H54 (cell line): ENCODE results near the gene SORCS2.

Experiments used
- DNase-seq: peaks from one replicate; pipeline ENCODE4 v3.0.0; 2011; ENCODE audit warnings: low spot score, mixed read lengths; ENCODE audit not compliant: insufficient read length
- FAIRE-seq: peaks from 3 replicates; lab custom pipeline; 2011; peaks lifted over from hg19 to GRCh38; lab: Jason Lieb, UNC
- POLR2A ChIP-seq: IDR thresholded peaks from 2 replicates; pipeline ENCODE4 v1.6.1; 2011; ENCODE audit warnings: low read depth, mild to moderate bottlenecking, low read length

Gene SORCS2

DNA sequence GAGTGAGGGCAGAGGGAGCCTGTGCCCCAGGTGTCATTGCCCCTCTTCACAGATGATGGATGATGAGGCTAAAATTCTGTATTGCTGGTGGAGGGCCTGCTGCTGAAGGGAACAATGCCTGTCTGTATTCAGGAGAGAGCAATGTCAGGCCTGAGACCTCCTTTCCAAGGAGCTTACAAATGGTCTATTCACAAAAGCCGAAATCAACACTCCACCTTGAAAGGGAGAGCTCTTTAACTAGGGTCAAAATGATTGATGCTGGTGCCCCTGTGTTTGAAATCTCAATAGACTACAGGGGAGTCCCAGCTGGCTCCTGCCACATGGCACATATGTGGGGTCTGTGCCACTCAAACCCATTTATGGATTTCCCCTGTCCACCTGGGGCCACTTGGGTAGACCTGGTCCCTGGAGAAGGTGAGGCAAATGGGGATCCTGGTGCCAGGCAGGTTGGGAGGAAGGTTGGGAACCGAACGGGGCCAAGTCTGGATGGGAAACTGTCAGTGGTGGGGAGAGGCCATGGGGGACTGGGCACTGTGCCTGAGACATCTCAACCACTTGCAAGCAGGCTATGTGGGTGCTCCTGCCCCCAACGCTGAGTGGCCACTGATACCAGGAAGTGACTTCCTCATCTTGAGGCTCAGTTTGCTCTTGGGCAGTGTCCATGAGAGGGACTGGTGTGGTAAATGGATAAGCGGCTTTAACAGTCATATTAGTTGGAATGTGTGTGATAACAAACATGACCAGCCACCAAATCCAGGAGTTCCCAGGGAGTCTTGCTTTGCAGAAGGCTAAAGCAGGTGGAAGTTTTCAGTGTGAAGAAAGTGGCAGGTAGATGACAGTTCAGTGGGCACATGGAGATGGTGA lies 466.2 kb downstream of the SORCS2 start:
- no peak for TF ChIP-seq POLR2A
- no peak for FAIRE-seq
- no peak for DNase-seq

DNA sequence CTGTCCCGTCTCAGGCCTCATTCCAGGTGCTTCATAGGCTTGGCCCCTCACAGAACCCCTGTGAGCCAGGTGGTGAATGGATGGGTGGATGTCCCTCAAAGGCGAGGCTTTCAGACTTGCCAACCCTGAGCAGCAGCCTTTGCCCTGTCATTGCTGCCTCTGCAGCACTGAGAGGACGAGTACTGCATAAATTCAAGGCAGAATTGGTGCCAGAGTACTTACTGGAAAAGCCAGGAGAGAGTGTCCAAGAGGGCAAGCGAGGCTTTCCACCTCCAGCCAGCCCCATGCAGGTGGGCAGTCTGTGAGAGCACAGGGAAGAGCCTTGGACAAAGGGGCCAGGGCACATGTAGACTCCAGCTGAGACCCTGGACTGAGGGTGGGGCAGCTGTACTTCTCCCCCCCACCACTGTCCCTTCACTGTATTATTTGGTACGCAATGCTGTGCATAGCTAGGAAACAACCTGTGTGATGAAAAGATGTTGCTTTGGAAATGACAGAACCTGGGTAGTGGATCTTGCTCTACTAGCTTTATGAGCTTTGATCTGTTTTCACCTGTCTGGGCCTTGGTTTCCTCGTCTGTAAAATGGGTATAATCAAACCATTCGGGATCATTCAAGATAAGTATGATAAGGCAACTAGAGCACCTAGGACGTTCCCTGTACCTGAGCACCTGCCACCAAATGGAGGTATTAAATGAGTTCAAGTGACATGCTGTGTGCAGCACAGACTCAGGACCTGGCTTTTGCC lies 467.3 kb downstream of the SORCS2 start:
- TF ChIP-seq POLR2A: no peak
- FAIRE-seq (no peak), DNase-seq (no peak)

DNA sequence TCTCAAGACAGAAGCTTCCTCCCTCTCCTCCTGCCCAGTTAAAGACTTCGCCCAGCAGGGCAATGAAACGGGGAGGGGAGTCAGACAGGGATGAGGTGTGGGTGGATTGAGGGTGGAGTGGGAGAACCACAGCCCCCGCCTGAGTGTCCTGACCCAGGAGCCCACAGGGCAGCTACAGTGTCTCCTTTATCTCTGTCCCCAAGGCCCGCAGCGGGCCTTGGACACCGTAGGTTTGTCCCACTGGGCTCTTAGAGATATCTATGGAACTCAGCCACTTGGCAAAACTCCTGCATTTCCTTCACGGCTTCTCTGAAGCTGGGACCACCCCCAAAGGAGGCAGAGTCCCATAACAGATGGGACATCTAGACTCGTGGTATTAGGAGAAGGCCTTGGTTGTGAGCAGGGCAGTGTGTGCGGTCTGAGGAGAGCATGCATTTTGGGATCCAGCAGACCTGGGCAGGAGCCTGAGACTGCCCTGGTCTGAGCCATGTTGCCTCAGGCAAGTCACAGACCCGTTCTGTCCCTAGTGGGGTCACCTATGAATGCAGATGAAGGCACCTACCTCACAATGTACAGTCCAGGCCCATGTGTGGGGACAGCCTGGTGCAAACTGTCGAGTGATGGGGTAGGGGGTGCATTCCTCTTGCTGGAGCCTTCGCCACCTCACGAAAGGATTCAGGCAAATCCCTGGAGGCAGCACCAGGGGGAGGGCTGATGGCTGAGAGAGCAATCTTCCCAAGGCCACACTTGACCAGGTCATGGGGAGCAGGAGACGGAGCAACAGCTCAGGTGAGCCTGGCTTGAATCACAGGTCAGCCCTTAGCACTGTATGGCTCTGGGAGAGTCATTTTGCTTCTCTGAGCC lies 468.1 kb downstream of the SORCS2 start:
- FAIRE-seq: no peak
- DNase-seq: no peak
- no peak for TF ChIP-seq POLR2A

DNA sequence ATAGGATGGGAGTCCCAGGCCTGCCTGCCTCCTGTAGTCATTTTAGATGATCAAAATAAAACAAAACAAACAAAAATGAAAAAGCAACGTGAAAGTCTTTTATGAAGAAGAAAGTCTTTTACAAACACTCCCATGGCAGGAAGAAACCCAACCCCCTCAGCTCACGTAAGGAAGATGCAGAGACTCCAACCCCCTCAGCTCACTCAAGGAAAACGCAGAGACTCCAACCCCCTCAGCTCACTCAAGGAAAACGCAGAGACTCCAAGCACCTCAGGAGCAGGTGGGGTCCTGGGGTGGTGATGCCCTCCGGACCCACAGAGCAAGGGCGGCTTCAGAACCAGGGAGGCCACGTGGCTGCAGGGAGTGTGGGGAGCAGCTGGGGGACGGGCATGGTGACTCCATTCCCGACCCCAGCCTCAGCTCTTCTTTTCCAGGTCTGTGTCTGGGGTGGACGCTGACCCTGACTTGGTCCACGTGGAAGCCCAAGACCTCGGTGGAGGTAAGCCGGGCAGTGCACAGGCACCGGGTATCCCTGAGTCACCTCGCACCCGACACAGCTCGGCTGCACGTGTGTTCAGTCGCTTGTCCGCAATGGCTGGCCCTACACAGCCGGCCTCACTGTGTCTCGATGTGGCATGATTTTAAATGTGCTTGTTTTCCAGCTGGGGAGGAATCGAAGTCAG lies 468.9 kb downstream of the SORCS2 start:
- TF ChIP-seq POLR2A: no peak
- DNase-seq (no peak), FAIRE-seq (no peak)

DNA sequence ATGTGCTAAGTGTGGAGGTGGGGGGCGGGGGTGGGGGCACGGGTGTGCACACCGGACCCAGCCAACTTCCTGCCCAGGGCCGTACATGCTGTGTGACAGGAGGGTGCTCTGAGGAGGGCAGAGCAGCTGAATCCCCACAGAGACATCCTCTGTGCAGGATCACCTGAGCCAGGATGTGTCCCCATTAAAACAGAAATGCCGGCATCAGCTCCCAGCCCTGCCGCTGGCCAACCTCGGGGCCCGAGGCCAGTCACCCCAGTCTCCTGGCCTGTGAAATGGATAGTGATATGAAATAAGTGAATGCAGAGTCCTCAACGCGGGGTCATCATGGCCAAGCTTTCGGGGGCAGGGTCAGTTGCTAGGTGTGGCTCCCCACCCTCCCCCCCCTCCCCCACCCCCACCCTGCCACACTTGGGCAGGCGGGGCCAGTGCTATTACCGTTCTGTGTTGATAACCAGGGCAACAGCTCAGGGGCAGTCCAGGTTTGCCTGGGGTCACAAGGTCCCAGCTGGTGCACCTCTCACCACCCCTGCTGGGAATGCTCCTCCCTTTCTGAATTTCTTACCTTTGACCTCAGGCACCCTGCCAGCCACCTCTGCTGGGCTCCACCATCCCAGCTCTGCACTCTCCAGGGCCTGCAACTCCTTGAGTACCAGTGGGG lies 469.6 kb downstream of the SORCS2 start:
- no peak for TF ChIP-seq POLR2A
- FAIRE-seq (no peak), DNase-seq (no peak)

DNA sequence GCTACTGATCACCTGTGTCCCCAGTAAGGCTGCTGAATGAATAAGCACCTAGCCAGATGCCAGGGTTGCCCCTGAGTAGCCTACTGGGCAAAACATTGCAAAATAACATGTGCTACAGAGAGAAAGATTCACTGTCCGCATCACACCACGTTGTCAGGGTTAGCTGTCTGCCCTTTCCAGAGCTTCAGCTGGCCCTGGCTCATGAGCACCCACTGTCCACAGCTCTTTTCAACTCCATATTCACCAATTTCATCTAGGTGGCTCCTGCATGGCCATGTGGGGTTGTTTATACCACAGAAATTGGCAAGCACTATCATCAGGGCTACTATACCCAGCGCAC lies 470.1 kb downstream of the SORCS2 start:
- DNase-seq (no peak), FAIRE-seq (no peak)
- TF ChIP-seq POLR2A: no peak

DNA sequence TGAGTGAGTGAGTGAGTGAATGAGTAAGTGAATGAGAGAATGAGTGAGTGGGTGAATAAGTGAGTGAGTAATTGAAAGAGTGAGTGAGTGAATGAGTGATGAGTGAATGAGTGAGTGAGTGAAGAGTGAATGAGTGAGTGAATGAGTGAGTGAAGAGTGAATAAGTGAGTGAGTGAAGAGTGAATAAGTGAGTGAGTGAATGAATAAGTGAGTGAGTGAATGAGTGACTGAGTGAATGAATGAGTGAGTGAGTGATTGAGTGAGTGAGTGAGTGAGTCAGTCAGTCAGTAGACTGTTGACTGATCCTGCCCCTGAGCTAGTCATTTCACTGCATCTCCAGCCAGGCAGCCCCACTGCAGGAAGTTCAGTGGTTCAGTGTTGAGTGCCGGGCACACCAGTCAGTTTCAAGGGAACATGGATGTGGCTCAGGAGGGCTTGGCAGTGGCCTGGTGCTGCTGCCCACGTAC lies 470.8 kb downstream of the SORCS2 start:
- TF ChIP-seq POLR2A: no peak
- DNase-seq: no peak
- FAIRE-seq: no peak

DNA sequence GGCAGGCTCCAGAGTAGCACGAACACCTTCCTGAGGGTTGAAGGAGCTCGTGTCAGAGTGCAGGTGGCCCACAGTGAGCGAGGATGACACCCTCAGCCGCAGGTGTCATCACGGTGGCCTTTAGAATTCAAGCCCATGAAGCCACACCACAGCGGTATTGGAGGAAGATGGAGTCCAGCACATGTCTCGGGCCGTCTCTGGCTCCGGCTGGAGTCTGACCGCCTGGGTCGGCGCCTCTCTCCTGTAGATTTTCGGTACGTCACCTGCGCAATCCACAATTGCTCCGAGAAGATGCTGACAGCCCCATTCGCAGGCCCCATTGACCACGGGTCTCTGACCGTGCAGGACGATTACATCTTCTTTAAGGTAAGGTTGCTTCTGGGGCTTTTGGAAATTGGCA lies 471.8 kb downstream of the SORCS2 start:
- no peak for FAIRE-seq
- TF ChIP-seq POLR2A: no peak
- DNase-seq: no peak

DNA sequence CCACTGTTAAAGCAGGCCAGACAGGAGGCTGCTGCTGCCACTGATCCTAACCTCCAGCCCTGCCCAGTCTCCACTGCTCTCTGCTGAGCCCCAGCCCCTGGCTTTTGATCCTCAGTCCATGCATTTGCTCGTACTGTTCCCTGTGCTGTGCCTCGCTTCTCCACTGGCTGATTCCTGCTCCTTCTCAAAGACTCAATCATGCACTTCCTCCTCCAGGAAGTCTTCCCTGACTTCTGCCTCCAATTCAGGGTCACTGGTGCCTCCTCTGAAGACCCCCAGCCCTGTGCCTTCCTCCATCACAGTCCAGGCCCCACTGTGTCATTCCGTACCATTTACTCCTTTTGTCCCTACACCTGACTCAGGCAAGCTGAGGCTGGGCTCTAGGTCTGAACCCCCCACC lies 473.0 kb downstream of the SORCS2 start:
- no peak for TF ChIP-seq POLR2A
- DNase-seq (no peak), FAIRE-seq (no peak)

DNA sequence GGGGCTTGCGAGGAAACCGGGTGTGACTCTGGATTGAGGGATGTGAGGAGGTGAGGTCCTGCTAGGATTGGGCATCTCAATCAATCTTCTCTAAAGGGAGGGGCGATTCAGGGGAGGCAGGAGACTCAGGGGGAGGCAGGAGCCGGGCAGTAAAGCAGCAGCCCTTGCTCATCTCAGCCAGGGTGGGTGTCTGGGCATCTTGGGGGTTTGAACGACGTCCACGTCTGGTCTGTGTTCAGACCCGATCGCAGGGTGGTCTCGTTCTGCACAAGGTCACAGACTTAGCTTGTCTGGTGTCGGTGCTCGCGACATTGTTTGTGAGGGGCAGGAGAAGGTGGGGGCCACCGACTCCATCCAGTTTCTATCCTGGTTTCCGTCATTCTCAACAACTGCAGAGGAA lies 473.7 kb downstream of the SORCS2 start:
- DNase-seq (no peak), FAIRE-seq (no peak)
- TF ChIP-seq POLR2A: no peak

DNA sequence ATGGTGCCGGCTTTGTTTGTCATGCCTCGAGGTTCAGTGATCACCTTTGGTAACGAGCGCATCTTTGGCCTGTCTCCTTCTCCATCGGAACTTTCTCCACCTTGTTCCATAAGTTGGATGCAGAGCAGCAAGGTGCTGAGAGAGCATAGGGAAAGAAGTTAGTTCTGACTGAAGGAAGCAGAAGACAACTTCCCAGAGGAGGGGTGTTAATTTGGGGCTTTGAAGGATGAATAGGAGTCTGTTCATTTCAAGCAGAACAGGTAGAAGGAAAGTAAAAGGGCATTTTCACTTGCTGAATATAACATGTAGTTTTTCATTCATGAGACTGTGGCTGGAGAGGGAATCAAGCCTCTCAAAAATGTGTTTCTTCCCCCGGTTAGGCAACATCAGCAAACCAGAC lies 474.4 kb downstream of the SORCS2 start:
- no peak for DNase-seq
- no peak for FAIRE-seq
- TF ChIP-seq POLR2A: no peak

DNA sequence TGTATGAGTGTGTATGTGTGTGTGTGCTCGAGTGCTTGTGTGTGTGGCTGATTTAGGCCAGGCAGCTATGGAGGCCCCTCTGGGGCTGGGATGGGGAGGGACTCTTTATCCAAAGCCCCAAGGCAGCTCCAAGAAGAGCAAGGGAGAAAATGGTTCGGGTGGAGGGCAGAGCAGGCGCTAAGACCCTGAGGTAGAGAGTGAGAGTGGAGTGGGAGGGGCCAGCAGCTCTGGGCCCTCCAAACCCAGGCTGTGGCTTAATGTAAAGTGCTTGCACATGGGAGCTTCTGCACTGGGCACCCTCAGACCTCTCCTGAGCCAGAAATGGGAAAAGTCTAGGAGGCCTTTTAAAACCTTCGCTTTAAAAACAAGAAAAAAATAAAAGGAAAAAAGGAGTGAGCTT lies 475.9 kb downstream of the SORCS2 start:
- no peak for DNase-seq
- FAIRE-seq: no peak
- no peak for TF ChIP-seq POLR2A

DNA sequence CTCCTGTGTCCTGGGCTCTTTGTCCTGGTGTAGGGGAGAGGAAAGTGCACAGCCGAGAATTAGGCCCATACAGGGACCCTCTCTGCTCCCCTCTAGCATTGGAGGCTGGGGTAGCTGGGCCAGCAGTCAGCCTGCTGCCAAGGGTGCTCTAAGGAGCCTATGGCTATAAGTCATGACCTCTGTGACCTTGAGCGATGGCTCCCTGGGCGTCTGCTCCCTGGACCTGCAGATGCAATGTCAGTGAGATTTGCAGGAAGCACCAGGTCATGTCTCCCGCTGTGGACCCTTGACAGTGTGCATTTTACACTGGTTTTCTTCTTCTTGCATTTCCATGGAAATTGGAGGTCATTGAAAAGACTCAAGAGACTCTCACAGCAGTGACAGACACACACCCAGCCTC lies 476.5 kb downstream of the SORCS2 start:
- no peak for TF ChIP-seq POLR2A
- DNase-seq (no peak), FAIRE-seq (no peak)
